C4-2B (cell line): ENCODE results near the gene NRXN3.

Experiments used
- H3K27ac ChIP-seq: fragments of 450-650 bp; 2 replicates; pipeline ENCODE4 v1.5.1; 2017
- CTCF ChIP-seq: fragments of 450-650 bp; conservative IDR thresholded peaks from 2 replicates; pipeline ENCODE4 v1.5.1; 2017; ENCODE audit warnings: mild to moderate bottlenecking
- ZFX ChIP-seq: fragments of 450-650 bp; IDR thresholded peaks from 2 replicates; pipeline ENCODE4 v1.6.1; 2017

The NRXN3 gene

GRCh38 chr14:79704041-79704807, 1534.1 kb downstream of the NRXN3 start:
- no peak overlapping the region for H3K27ac ChIP-seq
- no peak for TF ChIP-seq CTCF
- TF ChIP-seq ZFX, result no peak

DNA sequence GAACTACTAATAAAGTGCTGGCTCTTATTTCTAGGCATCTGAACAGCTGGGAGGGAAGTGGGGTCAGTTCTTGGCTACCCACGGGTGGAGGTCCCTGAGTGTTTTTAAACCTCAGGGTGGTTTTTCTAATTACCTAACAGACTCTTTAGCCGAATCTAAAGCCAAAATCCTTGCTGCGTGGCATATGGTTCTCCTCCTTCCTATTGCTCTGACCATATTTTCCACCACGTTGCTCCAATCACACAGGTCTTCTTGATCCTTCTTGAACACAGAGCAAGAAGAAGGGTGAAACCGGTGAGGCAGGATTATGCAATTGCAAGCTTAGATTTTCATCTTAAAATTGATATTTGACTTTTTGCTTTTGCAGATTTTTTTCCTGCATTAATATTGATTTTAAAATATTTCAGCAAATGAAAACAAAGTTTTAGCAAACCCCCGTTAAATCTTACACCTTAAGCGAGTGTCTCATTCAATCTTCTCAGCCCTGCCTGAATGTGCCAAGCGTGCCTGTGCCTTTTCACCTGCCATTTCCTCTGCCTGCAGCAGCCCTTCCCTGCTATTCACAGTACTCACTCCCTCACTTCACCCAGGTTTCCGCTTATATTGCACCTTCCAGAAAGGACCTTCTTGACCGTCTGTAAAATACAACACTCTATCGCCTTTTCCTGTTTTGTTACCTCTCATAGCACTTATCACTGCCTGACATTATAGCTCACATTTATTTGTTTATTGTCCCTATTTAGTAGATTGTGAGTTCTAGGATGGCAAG, 1535.1 kb downstream of the NRXN3 start:
- TF ChIP-seq CTCF (no peak), ZFX (no peak)
- no peak overlapping the region for H3K27ac ChIP-seq

DNA sequence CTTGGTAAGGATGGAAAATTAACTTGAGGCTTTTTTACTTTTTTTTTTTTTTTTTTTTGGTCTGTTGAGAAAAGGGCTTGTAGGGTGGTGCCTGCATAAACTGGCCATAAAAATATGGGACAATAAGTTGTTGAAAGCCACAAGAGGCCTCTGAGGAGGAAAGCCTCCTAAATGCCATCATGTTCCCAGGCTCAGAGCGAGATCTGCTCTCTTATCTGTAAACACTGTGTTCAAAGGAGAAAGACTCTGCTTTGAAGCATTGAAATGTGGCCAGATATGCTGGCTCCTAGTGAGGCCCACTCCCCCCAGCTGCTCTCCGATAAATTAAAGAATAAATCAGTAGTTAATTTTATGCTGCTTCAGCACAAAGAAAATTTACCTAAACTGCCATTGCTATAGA, 1536.2 kb downstream of the NRXN3 start:
- no peak overlapping the region for H3K27ac ChIP-seq
- TF ChIP-seq CTCF (no peak), ZFX (no peak)

- TF ChIP-seq ZFX (no peak), CTCF (no peak)
- H3K27ac ChIP-seq, result no peak overlapping the region
Observed at GRCh38 chr14:79708426-79709388, 1538.5 kb downstream of the NRXN3 start.

GRCh38 chr14:79709573-79709972, 1539.4 kb downstream of the NRXN3 start:
- TF ChIP-seq CTCF (no peak), ZFX (no peak)

GRCh38 chr14:79712302-79712950, 1542.3 kb downstream of the NRXN3 start:
- TF ChIP-seq ZFX (no peak), CTCF (no peak)
- no peak overlapping the region for H3K27ac ChIP-seq

More at GRCh38 chr14:79709573-79709972, 1539.4 kb downstream of the NRXN3 start:
- H3K27ac ChIP-seq, result no peak overlapping the region
